Pons (tissue), 1 donor: ENCODE results near the gene MARK3.

Experiments used
- DNase-seq: peaks from one replicate; pipeline ENCODE4 v3.0.0-alpha.2; 2016; ENCODE audit warnings: low spot score

The MARK3 gene

DNA sequence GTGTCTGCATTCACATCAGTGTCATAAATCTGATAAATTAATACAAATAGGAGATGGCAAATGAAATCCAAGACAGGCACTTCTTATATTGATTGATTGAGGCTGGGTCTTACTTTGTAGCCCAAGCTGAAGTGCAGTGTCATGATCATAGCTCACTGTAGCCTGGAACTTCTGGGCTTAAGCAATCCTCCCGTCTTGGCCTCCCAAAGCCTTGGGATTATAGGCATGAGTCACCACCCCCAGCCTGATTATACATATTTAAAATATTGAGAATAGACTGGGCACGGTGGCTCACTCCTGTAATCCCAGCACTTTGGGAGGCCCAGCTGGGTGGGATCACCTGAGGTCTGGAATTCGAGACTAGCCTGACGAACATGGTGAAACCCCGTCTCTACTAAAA, 51.3 kb downstream of the MARK3 start:
- DNase-seq, result no peak

- DNase-seq, result no peak
Measured at GRCh38 chr14:103442288-103442687, 57.1 kb downstream of the MARK3 start.

GRCh38 chr14:103443111-103443510, 57.9 kb downstream of the MARK3 start:
- no peak for DNase-seq

- no peak for DNase-seq
Measured at GRCh38 chr14:103444837-103445524, 59.8 kb downstream of the MARK3 start.

DNA sequence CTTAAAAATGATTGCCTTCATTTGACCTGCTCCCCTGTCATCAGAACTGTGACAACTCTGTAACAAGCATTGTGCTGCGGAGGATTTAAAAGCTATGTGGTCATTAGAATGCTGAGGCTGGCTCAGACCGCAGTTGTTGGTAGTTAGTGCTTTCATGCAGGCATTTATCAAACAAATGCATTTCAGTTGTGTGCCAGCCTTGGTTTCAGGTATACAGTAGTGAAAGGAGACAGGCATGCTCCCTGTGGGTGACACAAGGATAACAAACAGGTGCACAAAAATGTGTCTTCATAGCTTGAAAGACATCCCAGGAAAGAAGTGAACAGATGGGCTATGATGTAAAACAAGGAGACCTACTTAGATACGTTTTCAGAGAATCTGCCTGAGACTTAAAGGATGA, 60.6 kb downstream of the MARK3 start:
- peak; percentile 25 for DNase-seq

DNA sequence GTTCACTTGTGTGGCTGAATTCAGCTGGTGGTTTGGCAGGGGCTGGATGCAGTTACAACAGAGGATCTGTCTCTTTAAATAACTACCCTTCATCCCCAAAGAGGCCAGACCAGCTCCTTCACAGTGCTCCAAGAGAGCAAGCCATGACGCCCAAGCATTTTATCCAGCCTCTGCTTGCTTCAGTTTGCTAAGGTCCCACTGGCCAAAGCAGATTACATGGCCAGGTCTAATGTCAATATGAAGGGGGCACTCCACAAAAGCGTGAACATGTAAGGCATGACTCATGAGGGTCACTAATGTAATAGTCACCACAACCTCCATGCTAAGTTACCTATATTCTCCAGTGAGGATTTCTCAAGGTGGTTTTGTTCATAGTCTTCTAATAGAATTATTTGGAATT, 62.9 kb downstream of the MARK3 start:
- no peak for DNase-seq

DNA sequence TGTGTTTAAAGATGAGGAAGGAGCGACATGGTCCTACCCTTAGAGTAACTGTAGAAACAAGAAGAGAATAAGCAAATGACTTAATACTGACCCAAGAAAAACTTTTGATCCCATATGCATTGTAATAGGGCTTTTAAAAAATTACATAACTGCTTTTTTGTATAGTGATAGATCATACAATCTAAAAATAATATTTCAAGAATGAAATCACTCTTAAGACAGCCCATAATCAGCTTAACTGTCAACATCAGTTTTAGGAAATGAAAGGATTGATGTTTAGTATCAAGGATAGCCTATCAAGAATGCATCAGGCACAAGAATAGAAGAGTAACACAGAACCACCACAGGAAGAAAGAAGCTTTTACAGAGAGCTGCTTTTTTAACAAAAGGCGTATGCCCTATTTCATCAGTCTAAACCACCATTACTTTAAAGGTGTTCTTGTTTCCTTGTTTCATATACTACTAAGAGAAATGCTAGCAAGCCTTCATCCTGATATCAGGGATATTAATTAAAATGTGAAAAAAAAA, 64.5 kb downstream of the MARK3 start:
- DNase-seq, result no peak

DNA sequence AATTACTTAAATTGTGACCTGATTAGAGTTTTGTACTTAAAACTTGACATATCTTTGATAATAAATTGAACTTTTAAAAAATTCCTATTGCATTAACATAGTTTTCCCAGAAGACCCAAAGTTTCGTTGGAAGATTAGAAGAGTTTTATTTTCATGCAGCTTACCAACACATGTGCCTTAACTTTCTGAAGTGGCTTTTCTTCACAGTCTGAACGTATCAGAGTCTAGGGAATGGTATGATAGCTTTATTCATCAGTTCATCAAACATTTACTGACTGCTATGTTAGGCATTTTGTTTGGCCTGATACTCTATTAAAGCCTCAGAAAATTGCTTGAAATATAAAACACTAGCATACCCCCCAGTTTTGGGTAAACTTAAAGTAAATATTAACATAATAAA, 65.2 kb downstream of the MARK3 start:
- DNase-seq, result no peak

DNA sequence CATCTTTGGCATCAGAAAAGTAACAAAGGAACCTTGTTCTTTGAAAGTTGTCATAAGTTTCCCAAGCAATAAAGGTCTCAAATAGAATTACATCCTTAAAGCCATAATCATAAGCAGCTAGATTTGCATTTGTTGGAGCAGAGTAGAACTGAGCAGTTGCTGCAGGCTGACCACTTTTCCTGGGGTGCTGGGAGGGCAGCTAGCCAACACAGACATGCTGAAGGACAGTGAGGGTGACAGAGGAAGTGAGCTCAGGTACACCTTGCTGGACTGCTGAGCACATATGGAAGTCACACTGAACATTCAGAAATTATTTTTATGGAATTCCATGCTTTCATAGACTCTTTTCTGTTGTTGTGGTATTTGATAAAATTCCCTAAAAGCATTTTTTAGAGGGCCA, 66.2 kb downstream of the MARK3 start:
- no peak for DNase-seq

- DNase-seq, result no peak
Measured at GRCh38 chr14:103453791-103454190, 68.6 kb downstream of the MARK3 start.

DNA sequence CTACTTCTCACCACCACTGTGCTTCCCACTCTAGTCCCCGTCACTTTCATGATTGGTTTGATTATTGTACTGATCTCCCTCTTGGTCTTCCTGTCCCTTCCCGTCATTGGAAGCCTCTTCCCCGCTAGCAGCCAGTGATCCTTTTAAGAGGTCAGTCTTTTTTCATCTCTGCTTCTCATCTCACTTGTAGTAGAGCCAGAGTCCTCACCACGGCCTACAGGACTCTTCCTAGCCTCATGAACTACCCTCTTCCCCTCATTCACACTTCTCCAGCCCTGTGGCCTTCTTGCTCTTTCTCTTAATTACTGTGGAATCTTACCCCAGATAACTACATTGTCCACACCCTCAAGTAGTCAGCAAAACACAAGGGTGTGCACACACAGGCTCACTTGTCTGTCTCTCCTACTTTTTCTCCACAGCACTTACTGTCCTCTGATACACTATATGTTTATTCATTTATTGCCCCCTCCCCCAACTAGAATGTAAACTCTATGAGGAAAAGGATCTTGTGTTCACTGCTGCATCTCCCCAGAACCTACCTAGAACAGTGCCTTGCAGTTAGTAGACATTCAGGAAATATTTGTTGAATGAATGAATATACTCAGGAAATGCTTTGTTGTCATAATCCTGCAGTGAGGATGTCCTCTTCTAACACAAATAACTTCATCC, 71.1 kb downstream of the MARK3 start:
- DNase-seq, result no peak

- no peak for DNase-seq
Measured at GRCh38 chr14:103460415-103460814, 75.2 kb downstream of the MARK3 start.

GRCh38 chr14:103463149-103463548, 77.9 kb downstream of the MARK3 start:
- no peak for DNase-seq

DNA sequence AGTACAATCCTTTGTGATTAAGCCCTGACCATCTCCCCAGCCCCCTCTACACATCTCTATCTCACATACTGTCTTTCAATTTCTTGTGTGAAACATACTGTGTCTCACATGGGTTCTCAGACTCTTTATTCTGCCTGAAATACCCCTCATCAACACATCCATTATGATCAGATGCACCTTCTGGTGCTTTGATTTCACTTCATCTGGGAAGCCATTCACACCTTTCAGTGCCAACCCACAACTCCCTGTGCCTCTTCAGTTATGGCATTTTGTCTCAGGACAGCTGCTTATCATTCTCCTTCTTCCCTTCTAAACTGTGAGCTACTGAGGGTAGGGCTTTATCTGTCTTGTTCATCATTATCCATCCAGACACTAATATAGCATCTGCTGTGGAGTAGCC, 78.6 kb downstream of the MARK3 start:
- DNase-seq, result no peak

GRCh38 chr14:103472939-103473338, 87.7 kb downstream of the MARK3 start:
- no peak for DNase-seq

DNA sequence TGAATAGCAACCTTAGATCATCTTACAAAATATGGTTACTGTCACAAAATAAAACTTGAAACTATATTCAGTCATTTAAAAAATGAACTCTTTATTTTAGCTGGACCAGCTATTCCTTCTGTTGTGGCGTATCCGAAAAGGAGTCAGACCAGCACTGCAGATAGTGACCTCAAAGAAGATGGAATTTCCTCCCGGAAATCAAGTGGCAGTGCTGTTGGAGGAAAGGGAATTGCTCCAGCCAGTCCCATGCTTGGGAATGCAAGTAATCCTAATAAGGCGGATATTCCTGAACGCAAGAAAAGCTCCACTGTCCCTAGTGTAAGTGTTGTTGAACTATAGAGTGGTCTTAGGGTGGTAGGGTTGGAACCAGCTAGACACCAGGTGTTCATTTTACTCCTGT, 89.7 kb downstream of the MARK3 start:
- DNase-seq, result no peak

- no peak for DNase-seq
Measured at GRCh38 chr14:103476065-103476464, 90.8 kb downstream of the MARK3 start.

- no peak for DNase-seq
Measured at GRCh38 chr14:103476631-103477030, 91.4 kb downstream of the MARK3 start.

DNA sequence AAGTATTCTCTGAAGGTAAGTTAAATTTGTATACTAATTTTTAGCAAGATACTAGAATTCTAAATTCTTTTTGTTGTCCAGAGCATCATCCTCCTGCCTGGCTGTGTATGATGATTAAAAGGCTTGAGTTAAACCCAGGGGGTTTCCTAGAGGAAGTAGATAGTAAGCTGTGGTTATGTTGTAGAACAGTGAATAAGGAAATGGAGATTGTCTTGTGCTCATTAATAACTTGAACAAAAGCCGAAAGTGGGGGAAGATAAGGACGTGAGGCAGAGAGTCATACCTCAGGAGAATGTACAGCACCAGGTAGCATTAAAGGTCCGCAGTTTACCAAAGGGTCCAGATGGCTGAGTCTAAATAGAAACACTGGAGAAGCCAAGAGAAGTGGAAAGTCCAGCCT, 95.4 kb downstream of the MARK3 start:
- DNase-seq, result no peak

DNA sequence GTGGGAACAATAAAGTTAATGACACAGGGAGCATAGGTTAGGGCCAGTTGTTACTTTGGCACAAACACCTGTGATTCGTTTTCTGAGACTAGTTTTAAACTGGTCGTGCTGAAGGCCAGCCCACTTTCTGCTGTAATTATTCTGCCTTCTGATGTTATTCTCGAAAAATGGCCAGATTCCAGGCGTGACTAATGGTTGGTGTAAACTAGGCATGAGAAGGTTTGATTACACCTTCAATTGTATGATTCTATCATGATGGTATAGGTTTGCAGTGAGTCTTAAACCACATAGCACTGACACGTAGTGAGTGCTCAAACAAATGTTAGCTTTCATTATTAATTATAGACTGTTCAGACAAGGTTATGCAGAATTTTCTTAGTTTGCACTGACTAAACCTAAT, 98.4 kb downstream of the MARK3 start:
- DNase-seq, result no peak

DNA sequence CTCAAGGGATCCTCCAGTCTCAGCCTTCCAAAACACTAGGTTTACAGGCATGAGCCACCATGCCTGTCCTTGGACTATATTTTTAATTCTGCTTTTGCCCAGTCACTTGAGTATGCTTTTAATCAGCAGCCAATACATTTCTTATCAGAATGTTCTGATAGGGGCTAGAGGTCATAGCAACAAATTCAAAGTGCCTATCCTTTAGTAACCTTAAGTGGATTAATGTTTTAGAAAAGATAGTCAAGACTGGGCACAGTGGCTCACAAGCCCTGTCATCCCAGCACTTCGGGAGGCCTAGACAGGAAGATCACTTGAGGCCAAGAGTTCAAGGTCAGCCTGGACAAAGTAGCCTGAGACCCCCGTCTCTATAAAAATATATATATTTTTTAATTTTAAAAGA, 100.3 kb downstream of the MARK3 start:
- no peak for DNase-seq

DNA sequence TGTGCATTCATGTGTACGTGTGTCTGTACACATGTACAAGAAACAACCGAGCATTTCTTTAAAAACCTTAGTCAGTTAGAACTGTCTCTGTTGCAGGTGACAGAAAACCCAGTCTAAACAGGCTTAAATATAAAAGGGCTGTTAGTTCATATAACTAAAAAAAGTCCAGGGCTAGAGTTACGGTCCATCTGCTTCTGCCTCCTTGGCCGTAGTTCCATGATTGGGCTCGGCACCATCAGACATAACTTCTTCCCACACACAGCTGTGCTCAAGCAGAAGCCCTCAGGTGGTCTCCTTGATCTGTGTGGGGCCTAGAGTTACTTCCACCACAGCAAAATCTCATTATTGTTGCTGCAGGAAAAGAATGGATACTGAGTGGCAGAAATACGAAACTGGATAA, 102.9 kb downstream of the MARK3 start:
- no peak for DNase-seq

DNA sequence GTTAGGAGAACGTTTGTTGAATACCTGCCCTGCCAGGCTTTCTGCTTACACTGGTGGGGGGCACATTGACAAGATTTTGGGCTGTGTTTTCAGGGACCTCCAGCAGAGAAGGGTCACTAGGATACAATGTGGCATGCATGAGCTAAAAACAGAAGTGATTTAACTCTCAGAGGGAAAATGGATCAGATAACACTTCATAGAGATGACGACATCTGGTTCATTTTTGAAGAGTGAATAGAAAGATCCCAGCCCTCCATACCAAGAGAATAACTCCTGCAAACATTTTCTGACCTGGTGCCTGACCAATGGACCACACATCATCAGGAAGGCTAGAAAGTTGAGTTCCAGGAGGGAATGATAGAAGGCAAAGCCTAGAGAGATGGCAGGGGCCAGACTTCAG, 103.7 kb downstream of the MARK3 start:
- DNase-seq, result no peak

GRCh38 chr14:103489621-103490020, 104.4 kb downstream of the MARK3 start:
- no peak for DNase-seq
